HepG2 (cell line): ENCODE data around the gene RAB17. TPM values are rescaled to one million over a fixed set of nuclear protein-coding genes. Genes with fewer than 3 reads are reported as not detected.

Source experiments
- CAMTA2 ChIP-seq: sonication (generic); formaldehyde crosslinking; IDR thresholded peaks from 2 replicates; pipeline ENCODE4 v1.4.0; 2020; ENCODE audit warnings: mild to moderate bottlenecking, missing genetic modification reagents, borderline replicate concordance
- CCDC6 ChIP-seq: sonication (generic); formaldehyde crosslinking; IDR thresholded peaks from 2 replicates; pipeline ENCODE4 v1.8.1; 2022; ENCODE audit warnings: mild to moderate bottlenecking, missing genetic modification reagents, moderate library complexity
- EP300 ChIP-seq, 3 experiments: sonication (generic) in 1 of 3; formaldehyde crosslinking in 1 of 3; IDR thresholded peaks; 2 replicates each; pipeline versions ENCODE4 v1.5.1 to v1.6.1; 2011 to 2020; ENCODE audit warnings: low read depth in 2 of 3, low read length in 2 of 3, borderline replicate concordance in 1 of 3, improper control_type of control experiment in 1 of 3, mild to moderate bottlenecking in 1 of 3, missing genetic modification reagents in 1 of 3, moderate library complexity in 1 of 3
- ISL2 ChIP-seq: sonication (generic); formaldehyde crosslinking; IDR thresholded peaks from 2 replicates; pipeline ENCODE4 v1.5.0; 2020; ENCODE audit warnings: missing genetic modification reagents
- SOX13 ChIP-seq, 3 experiments: fragments of 450-650 bp in 1 of 3; sonication (generic) in 1 of 3; formaldehyde crosslinking in 1 of 3; IDR thresholded peaks in 2 of 3; conservative IDR thresholded peaks in 1 of 3; 2 replicates each; pipeline versions ENCODE4 v1.5.0 to v1.6.1; 2016 to 2020; ENCODE audit warnings: antibody characterized with exemption in 1 of 3, mild to moderate bottlenecking in 1 of 3, missing compliant biosample characterization in 1 of 3, missing genetic modification reagents in 1 of 3, moderate library complexity in 1 of 3
- WIZ ChIP-seq: sonication (generic); formaldehyde crosslinking; IDR thresholded peaks from 2 replicates; pipeline ENCODE4 v1.5.1; 2020; ENCODE audit warnings: mild to moderate bottlenecking, missing genetic modification reagents
- ZBTB21 ChIP-seq: sonication (generic); formaldehyde crosslinking; IDR thresholded peaks from 2 replicates; pipeline ENCODE4 v1.4.0; 2020; ENCODE audit warnings: missing genetic modification reagents
- ZNF160 ChIP-seq: sonication (generic); formaldehyde crosslinking; IDR thresholded peaks from 2 replicates; pipeline ENCODE4 v1.8.0; 2022; ENCODE audit warnings: mild to moderate bottlenecking, inconsistent platforms, missing genetic modification reagents
- ZNF274 ChIP-seq: sonication (generic); formaldehyde crosslinking; IDR thresholded peaks from 2 replicates; pipeline ENCODE4 v1.5.1; 2020; ENCODE audit warnings: mild to moderate bottlenecking, missing genetic modification reagents
- ZNF777 ChIP-seq: sonication (generic); formaldehyde crosslinking; IDR thresholded peaks from 2 replicates; pipeline ENCODE4 v1.4.0; 2020; ENCODE audit warnings: missing genetic modification reagents
- polyA plus RNA-seq, 8 experiments: library from polyadenylated mRNA; depleted of rRNA in 3 of 8; stranded (reverse) in 7 of 8; unstranded in 1 of 8; fragments of >200 nt; fragmentation: Illumina TruSeq in 4 of 8; extraction: Trizol in 4 of 8; gene quantifications; 2 replicates each; pipeline versions ENCODE4 v1.2.1 to v1.2.3, GENCODE V29; 2011 to 2016; ENCODE audit warnings: low read depth in 4 of 8, missing spikeins in 1 of 8, mixed read lengths in 1 of 8; ENCODE audit not compliant: insufficient read depth in 1 of 8
- total RNA-seq, 5 experiments: library from RNA; depleted of rRNA; stranded (reverse); fragments of >200 nt; fragmentation: Illumina TruSeq; extraction: Trizol; gene quantifications; 2 replicates each; pipeline ENCODE4 v1.2.3, GENCODE V29; 2016; ENCODE audit warnings: low read depth in 1 of 5
- TF ChIP-seq, protein P1 (sequence below): sonication (generic); formaldehyde crosslinking; IDR thresholded peaks from 2 replicates; pipeline ENCODE4 v1.4.0; 2020; ENCODE audit warnings: missing genetic modification reagents
- TF ChIP-seq, protein P2 (sequence below): sonication (generic); formaldehyde crosslinking; IDR thresholded peaks from 2 replicates; pipeline ENCODE4 v1.5.0; 2020; ENCODE audit warnings: mild to moderate bottlenecking, missing genetic modification reagents, moderate library complexity
- TF ChIP-seq, protein P3 (sequence below): sonication (generic); formaldehyde crosslinking; IDR thresholded peaks from 2 replicates; pipeline ENCODE4 v1.4.0; 2020; ENCODE audit warnings: mild to moderate bottlenecking, missing genetic modification reagents
- TF ChIP-seq, protein P4 (sequence below): sonication (generic); formaldehyde crosslinking; IDR thresholded peaks from 2 replicates; pipeline ENCODE4 v1.4.0; 2020; ENCODE audit warnings: mild to moderate bottlenecking, missing genetic modification reagents, borderline replicate concordance

Gene RAB17
- total and polyA plus RNA-seq, 2 of the 13 experiments (the other 11 are each of a cell fraction or from before 2014, with no cell fraction given) = 68.0 to 124 TPM

DNA sequence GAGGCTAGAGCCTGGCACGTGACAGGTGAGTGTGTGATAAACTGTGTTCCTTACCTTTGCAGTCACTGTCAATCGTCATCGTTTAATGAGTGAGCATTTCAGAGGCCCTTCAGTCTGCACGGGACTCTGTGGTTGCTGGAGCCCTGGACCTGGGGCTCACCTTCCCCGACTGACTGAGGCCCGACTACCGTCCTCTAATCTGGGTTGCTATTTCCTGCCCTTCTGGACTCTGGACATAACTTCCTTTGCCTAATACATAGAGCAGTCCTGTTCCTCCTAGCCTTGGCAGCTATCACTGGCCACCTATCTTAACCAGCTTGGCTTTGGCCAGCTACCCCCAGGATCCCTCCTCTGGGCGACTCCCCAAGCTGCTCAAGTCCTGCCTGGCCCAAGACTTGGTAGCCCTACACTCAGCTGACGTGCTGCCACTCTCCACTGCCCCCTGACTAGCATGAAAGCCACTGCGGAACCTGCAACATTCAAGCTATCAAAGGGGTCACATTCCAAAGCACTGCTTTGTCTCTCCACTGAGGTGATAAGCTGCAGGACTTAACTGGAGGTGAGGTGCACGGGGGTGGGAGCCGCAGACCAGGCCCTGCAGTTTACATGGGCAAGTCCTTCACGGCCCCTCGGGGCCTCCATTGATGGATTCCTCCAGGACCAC is 11.1 kb upstream of the RAB17 start (continued):
- TF ChIP-seq EP300 (IDR thresholded peaks at IDR 0.05; ENCODE audit: low read depth in 2 of 2, low read length in 2 of 2) = peak in 1 of 2 experiments; percentile 60; a peak in 1 of 4 replicates
- TF ChIP-seq EP300 (CRISPR knock-in tag; IDR thresholded peaks at IDR 0.05; ENCODE audit: borderline replicate concordance) = peak; percentile 51; the same call in 1 of the 2 replicates
- 0 out of 2 replicates have a peak, but pooled peaks have one; percentile 72 for TF ChIP-seq ZNF160
- TF ChIP-seq, protein P1, sequence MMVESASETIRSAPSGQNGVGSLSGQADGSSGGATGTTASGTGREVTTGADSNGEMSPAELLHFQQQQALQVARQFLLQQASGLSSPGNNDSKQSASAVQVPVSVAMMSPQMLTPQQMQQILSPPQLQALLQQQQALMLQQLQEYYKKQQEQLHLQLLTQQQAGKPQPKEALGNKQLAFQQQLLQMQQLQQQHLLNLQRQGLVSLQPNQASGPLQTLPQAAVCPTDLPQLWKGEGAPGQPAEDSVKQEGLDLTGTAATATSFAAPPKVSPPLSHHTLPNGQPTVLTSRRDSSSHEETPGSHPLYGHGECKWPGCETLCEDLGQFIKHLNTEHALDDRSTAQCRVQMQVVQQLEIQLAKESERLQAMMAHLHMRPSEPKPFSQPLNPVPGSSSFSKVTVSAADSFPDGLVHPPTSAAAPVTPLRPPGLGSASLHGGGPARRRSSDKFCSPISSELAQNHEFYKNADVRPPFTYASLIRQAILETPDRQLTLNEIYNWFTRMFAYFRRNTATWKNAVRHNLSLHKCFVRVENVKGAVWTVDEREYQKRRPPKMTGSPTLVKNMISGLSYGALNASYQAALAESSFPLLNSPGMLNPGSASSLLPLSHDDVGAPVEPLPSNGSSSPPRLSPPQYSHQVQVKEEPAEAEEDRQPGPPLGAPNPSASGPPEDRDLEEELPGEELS (CRISPR knock-in tag) = peak; percentile 64
- TF ChIP-seq CCDC6 (CRISPR knock-in tag) = no peak
- TF ChIP-seq, protein P2, sequence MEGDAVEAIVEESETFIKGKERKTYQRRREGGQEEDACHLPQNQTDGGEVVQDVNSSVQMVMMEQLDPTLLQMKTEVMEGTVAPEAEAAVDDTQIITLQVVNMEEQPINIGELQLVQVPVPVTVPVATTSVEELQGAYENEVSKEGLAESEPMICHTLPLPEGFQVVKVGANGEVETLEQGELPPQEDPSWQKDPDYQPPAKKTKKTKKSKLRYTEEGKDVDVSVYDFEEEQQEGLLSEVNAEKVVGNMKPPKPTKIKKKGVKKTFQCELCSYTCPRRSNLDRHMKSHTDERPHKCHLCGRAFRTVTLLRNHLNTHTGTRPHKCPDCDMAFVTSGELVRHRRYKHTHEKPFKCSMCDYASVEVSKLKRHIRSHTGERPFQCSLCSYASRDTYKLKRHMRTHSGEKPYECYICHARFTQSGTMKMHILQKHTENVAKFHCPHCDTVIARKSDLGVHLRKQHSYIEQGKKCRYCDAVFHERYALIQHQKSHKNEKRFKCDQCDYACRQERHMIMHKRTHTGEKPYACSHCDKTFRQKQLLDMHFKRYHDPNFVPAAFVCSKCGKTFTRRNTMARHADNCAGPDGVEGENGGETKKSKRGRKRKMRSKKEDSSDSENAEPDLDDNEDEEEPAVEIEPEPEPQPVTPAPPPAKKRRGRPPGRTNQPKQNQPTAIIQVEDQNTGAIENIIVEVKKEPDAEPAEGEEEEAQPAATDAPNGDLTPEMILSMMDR (CRISPR knock-in tag) = peak; percentile 67
- peak; percentile 39; the same call in 1 of the 2 replicates for TF ChIP-seq ZBTB21
- peak; percentile 48; the same call in 1 of the 2 replicates for TF ChIP-seq ZNF777 (CRISPR knock-in tag)
- TF ChIP-seq, protein P3, sequence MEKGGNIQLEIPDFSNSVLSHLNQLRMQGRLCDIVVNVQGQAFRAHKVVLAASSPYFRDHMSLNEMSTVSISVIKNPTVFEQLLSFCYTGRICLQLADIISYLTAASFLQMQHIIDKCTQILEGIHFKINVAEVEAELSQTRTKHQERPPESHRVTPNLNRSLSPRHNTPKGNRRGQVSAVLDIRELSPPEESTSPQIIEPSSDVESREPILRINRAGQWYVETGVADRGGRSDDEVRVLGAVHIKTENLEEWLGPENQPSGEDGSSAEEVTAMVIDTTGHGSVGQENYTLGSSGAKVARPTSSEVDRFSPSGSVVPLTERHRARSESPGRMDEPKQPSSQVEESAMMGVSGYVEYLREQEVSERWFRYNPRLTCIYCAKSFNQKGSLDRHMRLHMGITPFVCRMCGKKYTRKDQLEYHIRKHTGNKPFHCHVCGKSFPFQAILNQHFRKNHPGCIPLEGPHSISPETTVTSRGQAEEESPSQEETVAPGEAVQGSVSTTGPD = peak; percentile 80
- no peak for TF ChIP-seq SOX13 (IDR thresholded peaks at IDR 0.05)
- TF ChIP-seq SOX13 (CRISPR knock-in tag; conservative IDR thresholded peaks at IDR 0.05 in 1 of 2, IDR thresholded peaks at IDR 0.05 in 1 of 2) = peak in 1 of 2 experiments; percentile 67; a peak in 2 of 4 replicates
- TF ChIP-seq CAMTA2 (CRISPR knock-in tag) = 0 out of 2 replicates have a peak, but pooled peaks have one; percentile 94
- 0 out of 2 replicates have a peak, but pooled peaks have one; percentile 27 for TF ChIP-seq ZNF274 (CRISPR knock-in tag)
- no peak for TF ChIP-seq WIZ
- no peak; the same call in 1 of the 2 replicates for TF ChIP-seq ISL2 (CRISPR knock-in tag)
- TF ChIP-seq, protein P4, sequence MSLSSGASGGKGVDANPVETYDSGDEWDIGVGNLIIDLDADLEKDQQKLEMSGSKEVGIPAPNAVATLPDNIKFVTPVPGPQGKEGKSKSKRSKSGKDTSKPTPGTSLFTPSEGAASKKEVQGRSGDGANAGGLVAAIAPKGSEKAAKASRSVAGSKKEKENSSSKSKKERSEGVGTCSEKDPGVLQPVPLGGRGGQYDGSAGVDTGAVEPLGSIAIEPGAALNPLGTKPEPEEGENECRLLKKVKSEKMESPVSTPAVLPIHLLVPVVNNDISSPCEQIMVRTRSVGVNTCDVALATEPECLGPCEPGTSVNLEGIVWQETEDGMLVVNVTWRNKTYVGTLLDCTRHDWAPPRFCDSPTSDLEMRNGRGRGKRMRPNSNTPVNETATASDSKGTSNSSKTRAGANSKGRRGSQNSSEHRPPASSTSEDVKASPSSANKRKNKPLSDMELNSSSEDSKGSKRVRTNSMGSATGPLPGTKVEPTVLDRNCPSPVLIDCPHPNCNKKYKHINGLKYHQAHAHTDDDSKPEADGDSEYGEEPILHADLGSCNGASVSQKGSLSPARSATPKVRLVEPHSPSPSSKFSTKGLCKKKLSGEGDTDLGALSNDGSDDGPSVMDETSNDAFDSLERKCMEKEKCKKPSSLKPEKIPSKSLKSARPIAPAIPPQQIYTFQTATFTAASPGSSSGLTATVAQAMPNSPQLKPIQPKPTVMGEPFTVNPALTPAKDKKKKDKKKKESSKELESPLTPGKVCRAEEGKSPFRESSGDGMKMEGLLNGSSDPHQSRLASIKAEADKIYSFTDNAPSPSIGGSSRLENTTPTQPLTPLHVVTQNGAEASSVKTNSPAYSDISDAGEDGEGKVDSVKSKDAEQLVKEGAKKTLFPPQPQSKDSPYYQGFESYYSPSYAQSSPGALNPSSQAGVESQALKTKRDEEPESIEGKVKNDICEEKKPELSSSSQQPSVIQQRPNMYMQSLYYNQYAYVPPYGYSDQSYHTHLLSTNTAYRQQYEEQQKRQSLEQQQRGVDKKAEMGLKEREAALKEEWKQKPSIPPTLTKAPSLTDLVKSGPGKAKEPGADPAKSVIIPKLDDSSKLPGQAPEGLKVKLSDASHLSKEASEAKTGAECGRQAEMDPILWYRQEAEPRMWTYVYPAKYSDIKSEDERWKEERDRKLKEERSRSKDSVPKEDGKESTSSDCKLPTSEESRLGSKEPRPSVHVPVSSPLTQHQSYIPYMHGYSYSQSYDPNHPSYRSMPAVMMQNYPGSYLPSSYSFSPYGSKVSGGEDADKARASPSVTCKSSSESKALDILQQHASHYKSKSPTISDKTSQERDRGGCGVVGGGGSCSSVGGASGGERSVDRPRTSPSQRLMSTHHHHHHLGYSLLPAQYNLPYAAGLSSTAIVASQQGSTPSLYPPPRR (CRISPR knock-in tag) = peak; percentile 36; the same call in 1 of the 2 replicates
